GM21529 (cell line): ENCODE data around the gene ZNF485.

Experiments used
- ATAC-seq: cut with Tn5 transposase; IDR thresholded peaks from one replicate; pipeline ENCODE4 v1.9.1; 2021; ENCODE audit not compliant: unreplicated experiment

ZNF485 gene

GRCh38 chr10:43667317-43667731, 61.1 kb downstream of the ZNF485 start:
- no peak for ATAC-seq
